ENCODE measurements around the gene SNX21. TPM values are rescaled to one million over a fixed set of nuclear protein-coding genes. Genes with fewer than 3 reads are reported as not detected.
"Not testable (repeated sequence)": the region's sequence is repeated elsewhere in the genome, so short reads cannot be mapped to it uniquely, and the experiment has no call there.

SNX21 gene
- total RNA-seq, 1 experiment from 2014 or later = 19.7 TPM

GRCh38 chr20:45866454-45866853 lies 32.9 kb downstream of the SNX21 start:
- no peak overlapping the region for H3K27ac ChIP-seq
- H3K9me3 ChIP-seq (replicated peaks) = no peaks in the 10 kb centered on the region
- H3K27me3 ChIP-seq (replicated peaks) = no peaks in the 10 kb centered on the region
- peaks cover 12% of the 10 kb centered on the region for H3K4me1 ChIP-seq (replicated peaks)
- no peaks in the 10 kb centered on the region for H3K36me3 ChIP-seq
- DNase-seq (ENCODE audit: low read depth in 1 of 2, low spot score in 2 of 2) = no peak
- H3K4me3 ChIP-seq = no peak overlapping the region

- Histone ChIP-seq H3K36me3 (no peaks in the 10 kb centered on the region), H3K27ac (peak overlapping the region; percentile 59), H3K4me1 (replicated peaks) (peaks cover 12% of the 10 kb centered on the region), H3K27me3 (replicated peaks) (no peaks in the 10 kb centered on the region), H3K9me3 (replicated peaks) (no peaks in the 10 kb centered on the region), H3K4me3 (no peak overlapping the region)
- DNase-seq (ENCODE audit: low read depth in 1 of 2, low spot score in 2 of 2) = no peak
Observed at GRCh38 chr20:45867136-45867818, 33.7 kb downstream of the SNX21 start.

GRCh38 chr20:45867819-45868176 lies 34.2 kb downstream of the SNX21 start:
- Histone ChIP-seq H3K36me3 (no peaks in the 10 kb centered on the region), H3K4me3 (no peak overlapping the region), H3K9me3 (replicated peaks) (no peaks in the 10 kb centered on the region), H3K27me3 (replicated peaks) (no peaks in the 10 kb centered on the region), H3K4me1 (replicated peaks) (peaks cover 12% of the 10 kb centered on the region), H3K27ac (peak overlapping the region; percentile 59)
- DNase-seq (ENCODE audit: low read depth in 1 of 2, low spot score in 2 of 2) = peak in 1 of 2 experiments; percentile 23

- Histone ChIP-seq H3K27me3 (replicated peaks) (no peaks in the 10 kb centered on the region), H3K9me3 (replicated peaks) (no peaks in the 10 kb centered on the region), H3K36me3 (peaks cover under 1% of the 10 kb centered on the region; the same call in 1 of the 2 replicates), H3K4me3 (no peak overlapping the region), H3K4me1 (replicated peaks) (peaks cover 5% of the 10 kb centered on the region), H3K27ac (no peak overlapping the region)
- DNase-seq (ENCODE audit: low read depth in 1 of 2, low spot score in 2 of 2) = no peak
Observed at GRCh38 chr20:45872626-45873025, 39.0 kb downstream of the SNX21 start.

GRCh38 chr20:45873409-45874103 lies 40.0 kb downstream of the SNX21 start:
- peaks cover 5% of the 10 kb centered on the region; the same call in 1 of the 2 replicates for H3K36me3 ChIP-seq
- H3K9me3 ChIP-seq (replicated peaks) = no peaks in the 10 kb centered on the region
- no peaks in the 10 kb centered on the region; the same call in 1 of the 2 replicates for H3K4me1 ChIP-seq (replicated peaks)
- H3K27ac ChIP-seq = no peak overlapping the region
- no peak overlapping the region for H3K4me3 ChIP-seq
- H3K27me3 ChIP-seq (replicated peaks) = no peaks in the 10 kb centered on the region
- DNase-seq (ENCODE audit: low read depth in 1 of 2, low spot score in 2 of 2) = no peak

GRCh38 chr20:45874104-45874481 lies 40.5 kb downstream of the SNX21 start:
- H3K27ac ChIP-seq; DNase-seq (ENCODE audit: low read depth in 1 of 2, low spot score in 2 of 2); H3K4me1 ChIP-seq (replicated peaks); H3K9me3 ChIP-seq (replicated peaks); H3K27me3 ChIP-seq (replicated peaks); H3K4me3 ChIP-seq; H3K36me3 ChIP-seq: not testable (repeated sequence)

- Histone ChIP-seq H3K27me3 (replicated peaks) (no peaks in the 10 kb centered on the region), H3K27ac (no peak overlapping the region), H3K4me3 (no peak overlapping the region), H3K4me1 (replicated peaks) (no peaks in the 10 kb centered on the region), H3K36me3 (peaks cover 5% of the 10 kb centered on the region; the same call in 1 of the 2 replicates), H3K9me3 (replicated peaks) (no peaks in the 10 kb centered on the region)
- no peak for DNase-seq (ENCODE audit: low read depth in 1 of 2, low spot score in 2 of 2)
Observed at GRCh38 chr20:45874576-45874975, 41.0 kb downstream of the SNX21 start.

GRCh38 chr20:45878076-45878761 lies 44.6 kb downstream of the SNX21 start:
- no peak overlapping the region for H3K27ac ChIP-seq
- no peak overlapping the region for H3K4me3 ChIP-seq
- H3K9me3 ChIP-seq (replicated peaks) = no peaks in the 10 kb centered on the region
- no peak for DNase-seq (ENCODE audit: low read depth in 1 of 2, low spot score in 2 of 2)
- H3K4me1 ChIP-seq (replicated peaks) = no peaks in the 10 kb centered on the region
- no peaks in the 10 kb centered on the region for H3K27me3 ChIP-seq (replicated peaks)
- peaks cover 20% of the 10 kb centered on the region for H3K36me3 ChIP-seq

- Histone ChIP-seq H3K9me3 (replicated peaks) (no peaks in the 10 kb centered on the region), H3K27me3 (replicated peaks) (no peaks in the 10 kb centered on the region), H3K36me3 (peaks cover 47% of the 10 kb centered on the region), H3K4me3 (peak within 1 kb of the TSS; percentile 53), H3K27ac (peak within 1 kb of the TSS; percentile 40), H3K4me1 (replicated peaks) (peaks cover 10% of the 10 kb centered on the region)
- DNase-seq (ENCODE audit: low read depth in 1 of 2, low spot score in 2 of 2) = peak; percentile 95 to 99
Observed at GRCh38 chr20:45880988-45881788, 47.6 kb downstream of the SNX21 start, which contains the start of gene ZSWIM1. ZSWIM1 (plus strand) TSS chr20:45881227; CDS start chr20:45882593, 1,366 bp downstream.

GRCh38 chr20:45882469-45883099 lies 49.0 kb downstream of the SNX21 start:
- Histone ChIP-seq H3K9me3 (replicated peaks) (no peaks in the 10 kb centered on the region), H3K27me3 (replicated peaks) (no peaks in the 10 kb centered on the region), H3K4me3 (no peak overlapping the region), H3K36me3 (peaks cover 58% of the 10 kb centered on the region), H3K27ac (no peak overlapping the region), H3K4me1 (replicated peaks) (peaks cover 10% of the 10 kb centered on the region)
- DNase-seq (ENCODE audit: low read depth in 1 of 2, low spot score in 2 of 2) = no peak

GRCh38 chr20:45883100-45883469 lies 49.5 kb downstream of the SNX21 start:
- DNase-seq (ENCODE audit: low read depth in 1 of 2, low spot score in 2 of 2) = no peak
- Histone ChIP-seq H3K9me3 (replicated peaks) (no peaks in the 10 kb centered on the region), H3K4me3 (no peak overlapping the region), H3K27ac (no peak overlapping the region), H3K4me1 (replicated peaks) (peaks cover 10% of the 10 kb centered on the region), H3K27me3 (replicated peaks) (no peaks in the 10 kb centered on the region), H3K36me3 (peaks cover 58% of the 10 kb centered on the region)

- Histone ChIP-seq H3K27ac (no peak overlapping the region), H3K36me3 (peaks cover 54% of the 10 kb centered on the region), H3K27me3 (replicated peaks) (no peaks in the 10 kb centered on the region), H3K9me3 (replicated peaks) (no peaks in the 10 kb centered on the region), H3K4me3 (no peak overlapping the region), H3K4me1 (replicated peaks) (peaks cover 27% of the 10 kb centered on the region)
- no peak for DNase-seq (ENCODE audit: low read depth in 1 of 2, low spot score in 2 of 2)
Observed at GRCh38 chr20:45886590-45887345, 53.2 kb downstream of the SNX21 start.

Measured in SJSA1 (cell line).